ENCODE data around the gene PPP2R1A.

The PPP2R1A gene

DNA sequence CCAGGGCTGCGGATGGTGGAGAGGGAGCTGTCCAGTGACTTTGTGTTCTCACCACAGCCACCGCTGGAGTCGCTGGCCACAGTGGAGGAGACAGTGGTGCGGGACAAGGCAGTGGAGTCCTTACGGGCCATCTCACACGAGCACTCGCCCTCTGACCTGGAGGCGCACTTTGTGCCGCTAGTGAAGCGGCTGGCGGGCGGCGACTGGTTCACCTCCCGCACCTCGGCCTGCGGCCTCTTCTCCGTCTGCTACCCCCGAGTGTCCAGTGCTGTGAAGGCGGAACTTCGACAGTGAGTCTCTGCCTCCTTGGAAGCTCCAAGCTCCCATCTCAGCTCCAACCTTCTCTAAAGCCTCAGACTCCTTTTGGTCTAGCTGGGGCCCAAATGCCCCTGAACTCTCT is 21.4 kb downstream of the PPP2R1A start:
- DNase-seq (ENCODE audit: insufficient read length) (no peak), FAIRE-seq (no peak)
- no peak for TF ChIP-seq TAF1 (IDR thresholded peaks at IDR 0.05; ENCODE audit: borderline replicate concordance, low read depth, low read length)
- TF ChIP-seq POLR2A (IDR thresholded peaks at IDR 0.05; ENCODE audit: low read depth, low read length) = no peak; the same call in 1 of the 2 replicates
- TF ChIP-seq POLR2AphosphoS5 (IDR thresholded peaks at IDR 0.05; ENCODE audit: low read depth, low read length) = no peak

DNA sequence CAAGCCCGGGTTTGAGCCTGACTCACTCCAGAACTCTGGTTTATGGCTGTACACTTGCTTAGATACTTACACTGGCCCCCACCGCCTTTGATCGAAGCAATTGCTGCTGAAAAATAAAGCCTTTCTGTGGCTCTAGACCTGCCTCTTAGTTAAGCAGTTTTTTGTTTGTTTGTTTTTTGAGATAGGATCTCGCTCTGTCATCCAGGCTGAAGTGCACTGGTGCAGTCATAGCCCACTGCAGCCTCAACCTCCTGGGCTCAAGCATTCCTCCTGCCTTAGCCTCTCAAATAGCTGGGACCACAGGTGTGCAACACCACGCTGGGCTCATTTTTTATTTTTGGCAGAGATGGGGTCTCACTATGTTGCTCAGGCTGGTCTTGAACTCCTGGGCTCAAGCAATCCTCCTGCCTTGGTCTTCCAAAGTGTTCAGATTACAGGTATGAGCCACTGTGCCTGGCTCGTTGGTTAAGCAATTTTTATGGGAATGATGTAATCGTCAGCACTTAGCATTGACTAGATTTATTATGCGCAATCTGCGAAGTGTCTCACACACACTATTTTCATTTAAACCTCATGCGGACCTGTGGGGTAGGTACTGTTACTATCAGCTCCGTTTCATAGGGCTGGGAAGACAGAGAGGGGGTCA is 22.2 kb downstream of the PPP2R1A start:
- DNase-seq (ENCODE audit: insufficient read length) = no peak
- FAIRE-seq = no peak
- no peak for TF ChIP-seq POLR2A (IDR thresholded peaks at IDR 0.05; ENCODE audit: low read depth, low read length)
- no peak for TF ChIP-seq POLR2AphosphoS5 (IDR thresholded peaks at IDR 0.05; ENCODE audit: low read depth, low read length)
- TF ChIP-seq TAF1 (IDR thresholded peaks at IDR 0.05; ENCODE audit: borderline replicate concordance, low read depth, low read length) = no peak

- FAIRE-seq (no peak), DNase-seq (ENCODE audit: insufficient read length) (no peak)
- TF ChIP-seq TAF1 (IDR thresholded peaks at IDR 0.05; ENCODE audit: borderline replicate concordance, low read depth, low read length) = no peak
- no peak for TF ChIP-seq POLR2A (IDR thresholded peaks at IDR 0.05; ENCODE audit: low read depth, low read length)
- no peak for TF ChIP-seq POLR2AphosphoS5 (IDR thresholded peaks at IDR 0.05; ENCODE audit: low read depth, low read length)
These were observed 22.9 kb downstream of the PPP2R1A start for GRCh38 chr19:52212572-52213255.

DNA sequence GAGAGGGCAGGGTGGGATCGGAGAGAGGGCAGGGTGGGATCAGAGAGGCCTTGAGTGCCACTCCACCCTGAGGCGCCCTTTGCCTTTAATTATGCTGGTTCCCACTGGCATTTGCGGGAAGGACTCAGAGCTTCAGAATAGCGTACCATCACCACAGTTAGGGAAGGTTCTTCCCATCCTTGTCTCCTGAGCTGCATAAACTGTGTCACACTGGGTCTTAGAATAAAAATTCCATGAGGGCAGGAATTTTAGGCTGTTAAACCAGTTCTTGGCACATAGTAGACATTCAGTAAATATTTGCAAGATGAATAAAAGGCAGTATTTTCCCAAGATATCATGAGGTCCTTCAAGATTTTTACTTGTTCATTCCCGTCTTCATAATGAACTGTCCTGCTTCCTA is 24.4 kb downstream of the PPP2R1A start:
- FAIRE-seq = no peak
- DNase-seq (ENCODE audit: insufficient read length) = no peak
- TF ChIP-seq POLR2A (IDR thresholded peaks at IDR 0.05; ENCODE audit: low read depth, low read length) (no peak), TAF1 (IDR thresholded peaks at IDR 0.05; ENCODE audit: borderline replicate concordance, low read depth, low read length) (no peak), POLR2AphosphoS5 (IDR thresholded peaks at IDR 0.05; ENCODE audit: low read depth, low read length) (no peak)

DNA sequence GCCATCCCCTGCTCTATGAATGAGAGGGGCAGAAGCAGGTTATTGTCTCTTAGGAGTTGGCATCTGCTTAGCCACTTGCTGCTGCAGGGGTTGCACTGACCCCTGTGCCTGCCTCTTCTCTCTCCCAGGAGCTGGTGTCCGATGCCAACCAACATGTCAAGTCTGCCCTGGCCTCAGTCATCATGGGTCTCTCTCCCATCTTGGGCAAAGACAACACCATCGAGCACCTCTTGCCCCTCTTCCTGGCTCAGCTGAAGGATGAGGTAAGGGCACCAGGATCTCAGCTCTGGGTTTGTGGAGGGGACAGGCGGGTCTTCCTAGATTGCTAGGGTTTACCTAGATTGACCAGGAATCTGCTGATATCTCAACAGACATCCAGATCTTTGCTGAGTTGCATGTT is 26.5 kb downstream of the PPP2R1A start:
- TF ChIP-seq POLR2AphosphoS5 (IDR thresholded peaks at IDR 0.05; ENCODE audit: low read depth, low read length) (no peak), POLR2A (IDR thresholded peaks at IDR 0.05; ENCODE audit: low read depth, low read length) (no peak), TAF1 (IDR thresholded peaks at IDR 0.05; ENCODE audit: borderline replicate concordance, low read depth, low read length) (no peak)
- no peak for FAIRE-seq
- DNase-seq (ENCODE audit: insufficient read length) = no peak

DNA sequence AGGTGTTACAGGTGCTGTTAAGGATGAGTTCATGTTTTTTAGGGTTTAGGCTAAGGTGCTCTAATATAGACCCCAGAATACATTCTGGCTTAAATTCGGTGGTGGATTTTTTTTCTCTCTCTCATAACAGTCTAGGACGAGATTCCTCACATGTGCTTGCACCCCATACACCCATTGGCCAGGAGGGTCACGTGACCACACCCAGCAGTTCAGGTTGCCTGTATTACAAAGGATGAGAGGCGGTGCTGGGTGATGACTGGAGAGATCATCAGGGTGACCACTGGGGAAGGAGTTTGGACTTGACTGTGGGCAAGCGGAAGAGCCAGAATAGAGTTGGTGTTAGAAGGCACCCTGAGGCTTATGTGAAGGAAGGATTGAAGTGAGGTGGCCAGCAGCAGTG is 27.7 kb downstream of the PPP2R1A start:
- FAIRE-seq = no peak
- TF ChIP-seq POLR2A (IDR thresholded peaks at IDR 0.05; ENCODE audit: low read depth, low read length) (no peak), TAF1 (IDR thresholded peaks at IDR 0.05; ENCODE audit: borderline replicate concordance, low read depth, low read length) (no peak), POLR2AphosphoS5 (IDR thresholded peaks at IDR 0.05; ENCODE audit: low read depth, low read length) (no peak)
- DNase-seq (ENCODE audit: insufficient read length) = no peak

DNA sequence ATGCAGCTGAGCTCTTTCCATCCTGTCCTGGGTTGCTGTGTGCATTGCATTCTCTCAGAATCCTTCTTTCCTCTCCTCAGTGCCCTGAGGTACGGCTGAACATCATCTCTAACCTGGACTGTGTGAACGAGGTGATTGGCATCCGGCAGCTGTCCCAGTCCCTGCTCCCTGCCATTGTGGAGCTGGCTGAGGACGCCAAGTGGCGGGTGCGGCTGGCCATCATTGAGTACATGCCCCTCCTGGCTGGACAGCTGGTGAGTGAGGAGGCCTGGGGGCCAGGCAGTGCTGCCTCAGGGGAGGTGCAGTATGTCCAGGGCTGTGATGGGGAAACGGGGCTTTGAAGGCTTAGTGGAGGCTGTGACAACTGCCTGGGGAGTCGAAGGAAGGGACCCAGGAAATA is 29.8 kb downstream of the PPP2R1A start:
- FAIRE-seq (no peak), DNase-seq (ENCODE audit: insufficient read length) (no peak)
- TF ChIP-seq POLR2AphosphoS5 (IDR thresholded peaks at IDR 0.05; ENCODE audit: low read depth, low read length) = no peak
- no peak for TF ChIP-seq POLR2A (IDR thresholded peaks at IDR 0.05; ENCODE audit: low read depth, low read length)
- TF ChIP-seq TAF1 (IDR thresholded peaks at IDR 0.05; ENCODE audit: borderline replicate concordance, low read depth, low read length) = no peak

GRCh38 chr19:52221031-52221430 is 31.2 kb downstream of the PPP2R1A start:
- FAIRE-seq = no peak

GRCh38 chr19:52221831-52222375 is 32.1 kb downstream of the PPP2R1A start:
- DNase-seq (ENCODE audit: insufficient read length) = no peak
- no peak for FAIRE-seq
- TF ChIP-seq POLR2A (IDR thresholded peaks at IDR 0.05; ENCODE audit: low read depth, low read length) (no peak), TAF1 (IDR thresholded peaks at IDR 0.05; ENCODE audit: borderline replicate concordance, low read depth, low read length) (no peak)

More at GRCh38 chr19:52221031-52221430, 31.2 kb downstream of the PPP2R1A start:
- TF ChIP-seq POLR2A (IDR thresholded peaks at IDR 0.05; ENCODE audit: low read depth, low read length) (no peak), POLR2AphosphoS5 (IDR thresholded peaks at IDR 0.05; ENCODE audit: low read depth, low read length) (no peak), TAF1 (IDR thresholded peaks at IDR 0.05; ENCODE audit: borderline replicate concordance, low read depth, low read length) (no peak)
- no peak for DNase-seq (ENCODE audit: insufficient read length)

DNA sequence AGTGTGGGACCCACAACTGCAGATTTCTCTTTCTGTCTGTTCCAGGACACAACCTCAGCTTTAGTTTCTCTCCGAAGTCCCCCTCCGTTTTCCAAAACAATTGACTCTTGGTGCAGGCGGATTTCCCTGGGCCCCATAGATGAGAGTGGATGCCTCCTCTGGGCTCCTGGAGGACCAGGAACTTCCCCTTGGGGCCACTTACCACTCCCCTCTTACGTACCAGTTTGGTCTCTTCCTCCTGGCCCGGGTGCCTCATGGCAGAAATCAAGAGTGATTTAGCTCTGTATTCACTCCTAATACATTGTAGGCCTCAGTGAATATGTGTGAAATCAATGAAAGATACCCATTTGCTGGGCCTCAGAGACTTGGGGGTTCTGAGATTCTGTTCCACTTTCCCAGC is 34.4 kb downstream of the PPP2R1A start:
- TF ChIP-seq POLR2AphosphoS5 (IDR thresholded peaks at IDR 0.05; ENCODE audit: low read depth, low read length) (no peak), TAF1 (IDR thresholded peaks at IDR 0.05; ENCODE audit: borderline replicate concordance, low read depth, low read length) (no peak), POLR2A (IDR thresholded peaks at IDR 0.05; ENCODE audit: low read depth, low read length) (no peak)
- DNase-seq (ENCODE audit: insufficient read length) (no peak), FAIRE-seq (no peak)

DNA sequence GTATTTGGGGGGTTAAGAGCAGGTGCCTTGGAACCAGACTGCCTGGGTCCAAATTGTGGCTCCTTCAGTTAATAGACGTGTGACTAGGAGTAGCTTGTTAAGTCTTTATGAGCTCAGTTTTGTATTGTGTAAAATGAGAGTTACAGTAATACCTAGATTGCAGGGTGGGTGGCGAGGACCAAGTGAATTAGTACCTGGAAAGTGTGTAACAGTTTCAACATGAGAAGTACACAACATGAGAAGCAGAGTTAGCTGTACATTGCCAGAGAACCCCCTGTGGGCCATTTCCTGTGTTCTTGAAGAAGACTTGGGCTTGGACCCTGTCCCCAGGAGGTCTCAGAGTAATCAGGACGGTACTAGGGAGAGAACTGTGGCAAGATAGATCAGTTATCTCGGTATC is 36.8 kb downstream of the PPP2R1A start:
- no peak for DNase-seq (ENCODE audit: insufficient read length)
- TF ChIP-seq POLR2AphosphoS5 (IDR thresholded peaks at IDR 0.05; ENCODE audit: low read depth, low read length) (no peak; the same call in 1 of the 2 replicates), TAF1 (IDR thresholded peaks at IDR 0.05; ENCODE audit: borderline replicate concordance, low read depth, low read length) (no peak), POLR2A (IDR thresholded peaks at IDR 0.05; ENCODE audit: low read depth, low read length) (no peak)
- no peak for FAIRE-seq
